ENCODE results near the gene IL27RA.

The IL27RA gene

DNA sequence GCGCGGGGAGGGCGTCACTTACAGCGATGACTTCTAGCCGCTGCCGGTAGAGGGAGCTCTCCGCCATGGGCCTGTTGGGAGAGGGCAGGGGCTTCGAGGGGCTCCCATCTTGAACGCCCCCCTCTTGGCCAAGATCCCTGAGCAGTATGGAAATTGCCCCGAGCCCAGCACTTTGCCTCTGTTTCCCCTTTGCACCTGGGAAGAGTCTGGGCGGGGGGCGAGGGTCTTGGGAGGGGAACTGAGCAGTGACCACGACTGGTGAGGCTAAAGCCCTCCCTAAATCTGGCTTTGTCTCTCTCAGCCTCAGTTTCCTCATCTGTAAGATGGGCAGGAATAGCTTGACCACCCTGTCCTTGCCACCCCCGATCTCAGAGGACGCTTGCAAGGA, 27.5 kb downstream of the IL27RA start:
- peak in 1 of 2 donors; percentile 45 for DNase-seq (ENCODE audit: low read depth in 2 of 2)

DNA sequence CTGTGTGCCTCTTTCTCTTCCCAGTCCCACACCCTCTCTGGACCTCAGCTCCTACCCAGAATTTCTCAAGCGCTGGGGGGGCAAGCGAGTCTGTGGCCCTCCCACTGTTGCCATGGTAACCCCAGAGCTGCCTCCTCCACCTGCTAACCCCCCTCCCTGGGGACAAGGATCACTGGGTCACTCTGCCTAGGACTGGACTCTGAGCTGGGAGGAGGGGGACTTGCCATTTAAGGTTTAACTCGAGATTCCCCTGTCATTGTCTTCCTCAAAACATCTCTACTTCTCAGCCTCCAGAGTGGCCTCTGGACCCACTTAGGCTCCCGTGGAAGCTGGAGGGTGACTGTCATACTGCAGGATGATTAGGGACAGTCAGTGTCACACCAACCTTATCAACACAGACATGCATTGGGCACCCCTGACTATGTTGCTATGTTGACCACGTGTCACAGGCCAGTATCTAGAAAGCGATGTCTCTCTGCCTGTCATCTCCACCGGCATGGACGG, 28.1 kb downstream of the IL27RA start:
- no peak for DNase-seq (ENCODE audit: low read depth in 2 of 2)

DNA sequence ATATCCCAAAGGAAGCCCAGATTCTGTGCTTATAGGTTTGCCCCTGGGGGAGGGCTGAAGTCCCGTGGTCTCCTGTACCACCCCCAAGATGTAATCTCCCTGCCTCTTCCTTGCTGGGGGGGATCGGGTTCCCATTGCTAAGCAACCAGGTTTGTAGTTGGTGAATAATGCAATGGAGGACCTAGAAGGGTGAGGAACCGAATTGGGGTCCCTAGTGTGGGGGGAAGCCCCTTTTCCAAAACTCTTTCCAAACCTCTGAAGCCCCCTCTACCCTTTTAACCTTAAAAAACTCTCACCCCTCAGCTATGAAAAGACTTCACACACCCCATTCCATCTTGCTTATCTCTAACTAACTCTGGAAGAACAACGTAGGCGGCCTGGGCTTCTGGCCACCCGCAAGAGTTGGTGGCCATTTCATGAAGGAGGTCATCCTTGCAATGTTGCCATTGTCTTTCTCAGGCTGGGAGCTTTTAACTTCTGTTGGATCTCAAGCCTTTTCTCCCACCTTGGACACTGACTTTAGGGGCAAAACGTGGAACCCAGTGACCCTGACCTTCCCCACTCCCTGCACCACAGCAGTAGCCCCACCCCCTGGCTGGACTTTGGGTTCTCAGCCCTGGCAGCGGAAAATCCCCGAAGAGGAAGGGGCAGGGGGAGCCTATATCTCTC, 29.7 kb downstream of the IL27RA start:
- DNase-seq (ENCODE audit: low read depth in 2 of 2), result no peak

DNA sequence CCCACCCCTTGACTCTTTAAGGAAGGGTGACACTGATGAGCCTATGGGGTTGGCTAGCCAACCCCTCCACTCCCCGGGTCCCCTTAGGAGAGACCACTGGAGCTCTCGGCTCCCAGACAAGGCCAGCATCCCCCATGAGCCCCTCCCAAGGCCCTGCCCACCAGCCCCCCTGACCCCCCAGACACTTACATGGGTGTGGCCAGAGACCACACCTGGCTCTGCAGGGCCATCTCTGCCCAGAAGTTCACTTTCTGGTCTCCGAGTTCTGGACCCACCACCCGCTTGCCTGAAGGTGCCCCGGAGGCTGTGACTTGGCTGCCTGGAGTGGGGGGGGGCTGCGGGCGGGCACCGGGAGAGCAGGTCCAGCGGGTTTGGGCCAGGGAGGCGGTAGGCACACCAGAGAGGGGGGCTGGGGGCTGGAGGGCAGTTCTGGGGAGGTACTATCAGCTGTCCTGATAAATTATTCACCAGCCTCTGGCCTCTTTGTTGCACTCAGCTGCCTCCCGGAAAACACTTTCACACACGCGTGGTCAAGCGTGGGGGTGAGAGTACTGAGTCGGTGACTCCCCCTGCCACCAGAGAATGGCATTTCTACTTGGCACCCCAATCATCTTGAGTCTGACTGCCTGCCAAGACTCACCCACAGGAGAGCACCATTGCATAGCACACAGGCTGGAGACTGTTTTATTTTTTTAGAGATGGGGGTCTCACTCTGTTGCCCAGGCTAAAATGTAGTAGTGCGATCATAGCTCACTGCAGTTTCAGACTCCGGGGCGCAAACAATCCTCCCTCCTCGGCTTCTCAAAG, 30.4 kb downstream of the IL27RA start, which contains the start of gene PALM3:
TSS of gene PALM3 (minus strand) at position 326 of the 807 bp plus-strand sequence. CDS start at position 230, 96 bp downstream.
- DNase-seq (ENCODE audit: low read depth in 2 of 2), result no peak

DNA sequence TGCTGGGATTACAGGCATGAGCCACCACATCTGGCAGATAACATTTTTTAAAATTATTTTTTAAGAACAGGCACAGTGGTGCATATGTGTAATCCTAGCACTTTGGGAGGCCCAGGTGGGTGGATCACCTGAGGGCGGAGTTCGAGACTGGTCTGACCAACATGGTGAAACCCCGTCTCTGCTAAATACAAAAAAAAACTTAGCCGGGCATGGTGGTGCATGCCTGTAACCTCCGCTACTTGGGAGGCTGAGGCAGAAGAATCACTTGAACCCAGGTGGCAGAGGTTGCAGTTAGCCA, 30.9 kb downstream of the IL27RA start:
- no peak for DNase-seq (ENCODE audit: low read depth in 2 of 2)

DNA sequence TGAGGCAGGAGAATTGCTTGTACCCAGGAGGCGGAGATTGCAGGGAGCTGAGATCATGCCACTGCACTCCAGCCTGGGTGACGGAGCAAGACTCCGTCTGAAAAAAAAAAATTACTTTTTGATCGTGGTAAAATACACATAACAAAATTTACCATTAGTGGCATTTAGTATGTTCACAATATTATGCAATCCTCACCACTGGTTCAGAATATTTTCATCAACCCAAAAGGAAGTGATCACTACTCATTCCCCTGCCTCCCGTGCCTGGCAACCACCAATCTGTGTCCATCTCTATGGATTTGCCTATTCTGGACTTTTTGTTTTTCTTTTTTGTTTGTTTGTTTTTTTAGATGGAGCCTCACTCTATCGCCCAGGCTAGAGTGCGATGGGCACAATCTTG, 31.5 kb downstream of the IL27RA start:
- DNase-seq (ENCODE audit: low read depth in 2 of 2), result no peak

DNA sequence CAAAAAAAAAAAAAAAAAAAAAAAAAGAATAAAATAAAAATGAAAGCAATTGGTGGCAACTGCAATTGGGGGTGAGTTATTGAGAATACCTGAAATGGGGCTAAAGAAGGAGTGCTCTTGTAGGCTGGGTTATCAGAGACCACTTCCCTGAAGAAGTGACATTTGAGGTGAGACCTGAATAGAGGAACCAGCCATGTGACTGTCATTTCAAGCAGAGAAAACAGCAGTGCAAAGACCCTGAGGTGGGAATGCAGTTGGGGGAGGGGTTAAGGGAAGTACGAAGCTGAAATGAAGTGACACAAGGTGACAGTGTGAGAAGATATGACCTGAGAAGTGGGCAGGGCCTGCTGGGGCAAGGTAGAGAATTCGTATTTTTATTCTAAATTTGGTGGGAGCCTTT, 34.6 kb downstream of the IL27RA start:
- no peak for DNase-seq (ENCODE audit: low read depth in 2 of 2)

DNA sequence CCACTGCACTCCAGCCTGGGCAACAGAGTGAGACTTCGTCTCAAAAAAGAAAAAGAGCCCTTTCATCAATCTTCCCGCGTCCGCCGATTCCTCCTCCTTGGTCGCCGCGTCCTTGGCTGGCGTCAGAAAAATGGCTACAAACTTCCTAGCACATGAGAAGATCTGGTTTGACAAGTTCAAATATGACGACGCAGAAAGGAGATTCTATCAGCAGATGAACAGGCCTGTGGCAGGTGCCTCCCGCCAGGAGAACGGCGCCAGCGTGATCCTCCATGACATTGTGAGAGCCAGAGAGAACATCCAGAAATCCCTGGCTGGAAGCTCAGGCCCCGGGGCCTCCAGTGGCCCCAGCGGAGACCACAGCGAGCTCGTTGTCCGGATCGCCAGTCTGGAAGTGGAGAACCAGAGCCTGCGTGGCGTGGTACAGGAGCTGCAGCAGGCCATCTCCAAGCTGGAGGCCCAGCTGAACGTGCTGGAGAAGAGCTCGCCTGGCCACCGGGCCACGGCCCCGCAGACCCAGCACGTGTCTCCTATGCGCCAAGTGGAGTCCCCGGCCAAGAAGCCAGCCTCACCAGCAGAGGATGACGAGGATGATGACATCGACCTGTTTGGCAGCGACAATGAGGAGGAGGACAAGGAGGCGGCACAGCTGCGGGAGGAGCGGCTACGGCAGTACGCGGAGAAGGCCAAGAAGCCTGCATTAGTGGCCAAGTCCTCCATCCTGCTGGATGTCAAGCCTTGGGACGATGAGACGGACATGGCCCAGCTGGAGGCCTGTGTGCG, 38.9 kb downstream of the IL27RA start:
- no peak for DNase-seq (ENCODE audit: low read depth in 2 of 2)

DNA sequence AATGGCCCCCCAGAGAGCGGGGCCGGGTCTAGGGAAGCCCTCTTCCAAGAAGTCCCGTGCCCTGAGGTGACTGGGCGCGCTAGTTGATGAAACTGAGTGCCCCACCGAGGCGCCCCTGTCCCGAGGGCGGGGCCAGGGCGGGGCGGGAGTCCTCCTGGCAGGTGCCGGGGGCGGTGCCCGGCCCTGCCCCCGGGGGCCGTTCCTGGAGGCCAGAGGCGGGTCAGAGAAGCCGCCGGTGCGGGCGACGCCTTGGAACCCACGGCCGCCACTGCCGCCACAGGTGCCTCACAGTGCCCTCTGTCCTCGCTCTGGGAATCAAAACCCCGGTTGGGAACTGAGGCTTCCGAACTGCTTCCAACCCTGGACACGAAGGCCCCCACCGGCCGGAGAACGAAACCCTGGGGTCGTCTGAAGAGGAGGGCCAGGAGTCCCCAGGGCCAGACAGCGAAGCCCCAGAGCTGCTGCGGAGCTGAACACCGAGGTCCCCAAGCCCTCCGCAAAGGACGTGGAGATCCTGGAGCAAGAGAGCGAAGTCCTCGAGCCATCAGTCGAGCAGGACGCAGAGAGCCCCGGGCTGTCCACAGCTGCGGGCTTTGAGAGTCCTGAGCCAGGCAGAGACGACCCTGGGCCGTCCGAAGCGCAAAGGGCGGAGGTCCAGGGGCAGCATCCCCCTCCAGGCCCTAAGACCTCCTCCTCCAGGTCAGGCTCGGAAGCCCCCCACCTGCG, 41.1 kb downstream of the IL27RA start, which contains the start of gene MISP3:
TSS of gene MISP3 (plus strand) at position 252 of the 726 bp plus-strand sequence. CDS start 524 bp downstream, outside the sequence.
- DNase-seq (ENCODE audit: low read depth in 2 of 2), result no peak

DNA sequence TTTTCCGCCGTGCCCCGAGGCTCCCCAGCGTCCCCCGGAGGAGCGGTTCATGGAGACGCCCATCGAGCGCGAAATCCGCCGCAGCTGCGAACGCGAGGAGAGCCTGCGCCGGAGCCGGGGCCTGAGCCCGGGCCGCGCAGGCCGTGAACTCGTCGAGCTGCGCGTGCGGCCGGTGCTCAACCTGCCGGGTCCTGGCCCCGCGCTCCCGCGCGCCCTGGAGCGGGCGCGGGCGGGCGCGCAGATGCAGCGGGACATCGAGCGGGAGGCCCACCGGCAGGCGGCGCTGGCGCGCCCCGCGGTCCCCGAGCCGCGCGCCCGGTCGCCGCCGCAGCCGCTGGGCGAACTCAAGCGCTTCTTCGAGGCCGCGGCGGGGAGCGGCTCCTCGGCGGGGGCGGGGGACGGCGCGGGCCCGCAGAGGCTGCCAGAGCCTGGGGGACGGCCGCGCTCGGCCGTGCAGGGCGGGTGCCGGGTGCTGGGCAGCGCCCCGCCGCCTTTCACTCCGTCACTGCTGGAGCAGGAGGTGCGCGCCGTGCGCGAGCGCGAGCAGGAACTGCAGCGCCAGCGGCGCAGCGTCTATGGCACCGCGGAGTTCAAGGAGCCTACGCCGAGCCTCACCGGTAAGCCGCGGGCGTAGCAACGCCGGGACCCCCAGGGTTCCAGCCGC, 41.8 kb downstream of the IL27RA start:
- DNase-seq (ENCODE audit: low read depth in 2 of 2), result peak; percentile 63 to 66

DNA sequence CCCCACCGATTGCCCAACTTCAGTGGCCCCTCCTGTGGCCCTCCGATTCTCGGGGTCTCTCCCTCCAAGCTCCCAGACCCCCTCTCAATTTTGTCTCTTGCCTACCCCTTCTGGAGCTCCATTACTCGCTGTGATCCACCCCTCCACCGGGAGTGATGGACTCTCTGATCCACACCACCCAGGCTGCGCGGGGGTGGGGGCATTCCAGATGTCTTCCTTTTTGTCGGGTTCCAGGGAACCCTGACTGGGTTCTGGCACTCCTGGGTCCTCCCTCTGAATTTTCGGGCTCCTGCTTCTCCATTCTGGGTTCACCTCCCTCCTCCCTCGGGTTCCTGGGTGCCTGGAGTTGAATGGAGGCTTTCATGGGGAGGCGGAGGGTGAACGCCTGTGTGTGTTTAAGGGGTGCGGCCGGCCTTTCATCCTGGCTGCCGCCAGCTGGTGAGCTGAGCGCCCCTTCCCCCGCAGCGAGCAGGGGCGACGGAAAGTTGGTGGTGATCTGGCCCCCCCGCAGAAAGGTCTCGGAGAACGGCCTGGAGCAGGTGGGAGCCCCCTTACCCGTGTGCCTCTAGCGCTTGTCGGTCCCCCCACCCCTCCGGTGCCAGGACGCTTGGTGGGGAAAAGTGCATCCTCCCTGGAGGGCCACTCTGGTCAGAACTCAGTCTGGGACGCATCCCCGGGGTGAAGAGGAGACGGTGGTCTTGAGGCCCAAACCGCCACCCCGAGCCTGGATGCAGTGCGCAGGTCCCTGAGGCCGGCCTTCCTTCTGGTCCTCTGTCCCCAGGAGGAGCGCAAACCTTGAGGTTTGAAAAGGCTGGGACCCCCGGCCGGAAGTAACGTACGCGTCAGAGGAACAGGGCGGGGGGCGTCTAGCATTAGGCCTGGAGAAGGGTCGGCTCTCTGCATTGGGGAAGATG, 42.6 kb downstream of the IL27RA start:
- no peak for DNase-seq (ENCODE audit: low read depth in 2 of 2)

DNA sequence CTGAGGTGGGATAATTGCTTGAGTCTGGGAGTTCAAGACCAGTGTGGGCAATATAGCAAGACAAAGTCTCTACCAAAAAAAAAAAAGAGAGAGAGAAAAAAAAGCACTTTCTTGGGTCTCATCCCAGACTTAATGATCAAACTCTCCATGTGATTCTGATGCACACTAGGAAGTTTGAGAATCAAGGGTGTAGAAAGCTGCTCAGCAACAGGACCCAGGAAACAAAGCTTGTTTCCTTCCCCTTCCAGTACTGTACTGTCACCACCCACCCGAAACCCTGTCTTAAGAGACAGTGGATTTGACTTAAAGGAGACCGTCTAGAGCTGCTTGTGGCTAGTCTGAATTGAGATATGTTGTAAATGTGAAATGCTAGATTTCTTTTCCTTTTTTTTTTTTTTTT, 46.8 kb downstream of the IL27RA start:
- DNase-seq (ENCODE audit: low read depth in 2 of 2), result no peak

DNA sequence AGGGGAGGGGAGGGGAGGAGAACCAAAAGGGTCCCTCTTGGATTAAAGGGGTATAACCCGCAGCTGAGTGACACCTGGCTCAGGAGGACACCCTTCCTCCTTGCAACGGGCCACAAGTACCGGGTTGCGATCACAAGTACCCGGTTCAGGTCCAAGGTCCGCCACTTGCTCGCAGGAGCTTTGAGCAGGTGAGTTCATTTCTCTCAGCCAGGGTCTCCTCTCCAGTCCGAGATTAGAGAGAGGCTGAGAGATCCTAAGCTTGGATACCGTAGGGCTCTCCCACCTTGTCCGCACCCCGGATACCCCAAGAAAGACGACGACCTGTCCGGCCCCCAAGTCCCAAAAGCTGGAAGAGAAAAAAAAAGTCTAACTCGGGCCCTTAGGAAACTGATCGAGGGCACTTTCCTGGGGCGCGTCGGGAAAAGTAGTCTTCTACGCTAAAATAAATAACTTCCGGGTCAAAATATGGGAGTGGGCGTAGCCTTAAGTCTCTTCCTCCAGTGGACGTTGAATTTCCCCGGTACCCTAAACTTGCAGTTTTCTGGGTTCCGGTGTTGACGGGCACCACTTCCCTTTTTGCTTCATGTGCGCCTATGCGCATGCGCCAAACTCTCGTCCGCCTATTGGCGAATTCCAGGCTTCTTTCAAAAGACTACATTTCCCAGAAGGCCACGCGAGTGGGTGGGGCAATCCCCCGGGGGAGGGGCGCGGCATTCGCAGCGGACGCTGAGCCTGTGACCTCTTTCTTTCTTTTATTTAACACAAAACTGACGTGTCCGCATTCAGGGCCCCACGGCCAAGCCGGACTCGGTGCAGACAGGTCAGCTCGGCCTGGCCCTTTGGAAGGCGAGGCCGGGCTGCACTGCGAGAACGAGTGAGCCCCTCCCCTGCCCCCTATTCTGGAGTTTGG, 49.6 kb downstream of the IL27RA start:
- DNase-seq (ENCODE audit: low read depth in 2 of 2), result peak; percentile 98 to 99

DNA sequence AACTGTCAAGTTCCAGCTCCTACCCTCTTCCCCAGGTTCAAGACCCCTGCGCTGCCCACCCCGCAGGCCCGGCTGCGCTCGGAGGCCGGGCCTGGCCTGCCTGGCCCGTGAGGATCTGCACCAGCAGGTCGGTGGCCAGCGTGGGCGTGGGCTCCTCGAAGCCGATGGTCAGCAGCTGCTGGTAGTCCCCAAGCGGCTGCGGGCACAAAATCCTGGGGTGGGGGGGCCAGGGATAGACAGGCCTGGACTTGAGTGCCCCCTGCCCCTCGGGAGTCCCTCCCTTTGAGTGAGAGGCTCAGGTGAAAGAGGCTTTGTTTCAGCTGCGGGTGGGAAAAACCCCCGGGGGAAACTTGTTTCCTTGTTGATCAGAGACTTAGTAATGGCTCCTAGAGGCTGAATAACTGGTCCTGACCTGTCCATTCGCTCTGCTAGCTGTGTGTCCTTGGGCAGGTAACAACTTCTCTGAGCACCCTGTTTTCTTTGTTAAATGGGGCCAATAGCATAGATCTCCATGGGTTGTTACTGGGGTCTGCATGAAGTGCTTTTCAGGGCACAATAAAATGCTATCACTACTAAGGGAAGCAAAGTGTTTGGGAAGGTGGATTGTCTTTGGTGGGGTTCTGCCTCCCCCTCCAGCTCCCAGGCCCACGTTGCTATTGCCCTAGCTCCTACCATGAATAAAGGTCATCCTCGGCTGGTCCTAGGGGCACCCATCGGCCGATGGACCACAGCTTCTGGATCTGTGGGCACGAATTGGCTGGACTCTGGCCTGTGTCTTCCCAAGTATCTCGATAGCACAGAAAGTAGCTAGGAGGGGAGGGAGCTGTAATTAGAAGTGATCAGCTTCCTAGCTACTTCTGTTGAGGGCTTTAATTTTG, 50.5 kb downstream of the IL27RA start:
- DNase-seq (ENCODE audit: low read depth in 2 of 2), result no peak

DNA sequence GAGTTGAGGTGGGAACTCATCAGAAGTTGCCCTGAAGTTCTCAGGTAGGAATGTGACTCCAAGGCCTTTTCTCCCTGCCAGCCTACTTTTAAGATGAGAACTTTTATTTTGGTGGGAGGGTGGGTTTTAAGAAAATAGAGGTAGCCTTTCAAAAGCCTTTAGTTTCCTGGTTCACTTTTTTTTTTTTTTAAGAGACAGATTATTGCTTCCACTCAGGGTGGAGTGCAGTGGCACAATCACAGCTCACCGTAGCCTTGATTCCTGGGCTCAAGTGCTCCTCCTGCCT, 51.1 kb downstream of the IL27RA start:
- DNase-seq (ENCODE audit: low read depth in 2 of 2), result no peak

DNA sequence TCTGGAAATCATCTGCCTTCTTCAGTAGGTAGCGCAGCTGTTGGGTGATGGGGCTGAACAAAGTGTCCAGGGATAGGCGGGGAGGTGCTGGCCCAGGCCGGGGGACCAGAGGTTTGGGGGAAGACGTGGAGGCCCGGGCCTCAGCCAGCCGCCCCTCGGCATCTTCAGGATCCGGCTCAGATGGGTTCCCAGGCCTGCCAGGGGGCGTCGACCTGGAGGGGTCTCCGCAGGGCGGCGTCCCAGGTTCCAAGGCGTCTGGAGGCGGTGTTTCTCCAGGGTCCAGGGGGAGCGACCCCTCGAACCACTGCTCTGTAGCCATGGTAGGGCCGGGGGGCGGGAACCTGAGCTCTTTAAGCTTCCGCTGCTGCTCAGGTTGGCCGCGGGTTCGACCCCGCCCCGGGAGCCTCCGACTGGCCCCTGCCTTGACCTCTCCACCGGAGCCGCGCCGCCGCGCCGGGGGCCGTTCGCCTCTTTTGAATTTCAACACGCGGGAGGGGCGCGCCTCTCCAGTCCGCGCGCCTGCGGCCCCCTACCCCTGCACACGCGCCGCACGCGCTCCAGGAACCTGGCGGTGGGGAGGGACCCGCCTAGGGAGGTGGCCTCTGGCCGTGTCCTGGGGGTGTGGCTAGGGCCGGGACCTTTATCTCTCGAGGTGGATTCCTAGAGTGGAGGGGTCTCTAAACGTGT, 53.9 kb downstream of the IL27RA start, which contains the start of gene C19orf67:
TSS of gene C19orf67 (minus strand) at position 475 of the 687 bp plus-strand sequence. CDS start at position 319, 156 bp downstream.
- no peak for DNase-seq (ENCODE audit: low read depth in 2 of 2)

DNA sequence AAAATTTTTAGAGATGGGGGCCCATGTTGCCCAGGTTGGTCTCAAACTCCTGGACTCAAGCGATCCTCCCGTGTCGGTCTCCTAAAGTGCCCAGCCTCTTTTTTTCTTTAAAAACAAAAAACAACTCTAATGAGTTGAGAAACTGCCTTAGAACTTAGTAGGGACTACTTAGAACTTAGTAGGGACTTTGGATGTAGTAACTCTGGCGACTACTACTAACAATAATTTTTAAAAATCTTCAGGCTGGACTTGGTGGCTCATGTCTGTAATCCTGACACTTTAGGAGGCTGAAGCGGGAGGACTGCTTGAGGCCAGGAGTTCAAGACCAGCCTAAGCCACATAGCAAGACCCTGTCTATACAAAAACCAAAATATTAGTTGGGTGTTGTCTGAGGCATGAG, 54.5 kb downstream of the IL27RA start:
- DNase-seq (ENCODE audit: low read depth in 2 of 2), result no peak

All from stimulated activated CD4-positive, alpha-beta T cell treated with anti-CD3 and anti-CD28 coated beads, Interleukin-4, amount 100 ng/mL, for 48 hours (primary cell).